ENCODE data around the gene TNFRSF9. TPM values are rescaled to one million over a fixed set of nuclear protein-coding genes. Genes with fewer than 3 reads are reported as not detected.

TNFRSF9 gene
- total and polyA plus RNA-seq, 4 donors = under 0.01 to 0.09 (median 0.02) TPM; not detected in 1

- Histone ChIP-seq H3K4me3 (ENCODE audit: low read depth in 1 of 3, low read length in 3 of 3) (no peak overlapping the region), H3K27me3 (ENCODE audit: control insufficient read depth in 4 of 4, insufficient read depth in 4 of 4, low read length in 3 of 4) (no peaks in the 10 kb centered on the region), H3K4me1 (ENCODE audit: control insufficient read depth in 4 of 4, insufficient read depth in 4 of 4, low read length in 3 of 4) (peaks cover 0 to 6% (median 2%) of the 10 kb centered on the region in 4 donors), H3K9me3 (ENCODE audit: control insufficient read depth in 4 of 4, low read length in 3 of 4) (no peaks in the 10 kb centered on the region), H3K27ac (ENCODE audit: low read depth in 1 of 2, low read length in 2 of 2) (no peak overlapping the region), H3K9ac (ENCODE audit: low read depth in 1 of 2, low read length in 2 of 2) (no peak overlapping the region), H3K36me3 (ENCODE audit: control insufficient read depth in 4 of 4, insufficient read depth in 3 of 4, low read depth in 1 of 4, low read length in 3 of 4) (no peaks in the 10 kb centered on the region)
- 70% methylated on average over 5 of the region's 5 CpGs for WGBS
- TF ChIP-seq FOXA2 (IDR thresholded peaks at IDR 0.05) (no peak), NR2F2 (IDR thresholded peaks at IDR 0.05) (no peak), CTCF (IDR thresholded peaks at IDR 0.05; ENCODE audit: low read depth, low read length, missing input control) (no peak), RAD21 (IDR thresholded peaks at IDR 0.05) (no peak), JUND (IDR thresholded peaks at IDR 0.05) (no peak), YY1 (IDR thresholded peaks at IDR 0.05) (no peak), EGR1 (IDR thresholded peaks at IDR 0.05; ENCODE audit: low read depth in 2 of 2) (no peak), SP1 (IDR thresholded peaks at IDR 0.05) (no peak), ATF3 (IDR thresholded peaks at IDR 0.05) (no peak), HNF4G (IDR thresholded peaks at IDR 0.05) (no peak), FOXA1 (IDR thresholded peaks at IDR 0.05) (no peak), HNF4A (conservative IDR thresholded peaks at IDR 0.05) (no peak)
- no peak for DNase-seq (ENCODE audit: low spot score)
These were observed 8.3 kb upstream of the TNFRSF9 start for GRCh38 chr1:7948960-7949359.

GRCh38 chr1:7943251-7943650 is 2.6 kb upstream of the TNFRSF9 start:
- Histone ChIP-seq H3K9ac (ENCODE audit: low read depth in 1 of 2, low read length in 2 of 2) (no peak overlapping the region), H3K27me3 (ENCODE audit: control insufficient read depth in 4 of 4, insufficient read depth in 4 of 4, low read length in 3 of 4) (peaks cover 0 to 5% (median 0%) of the 10 kb centered on the region in 4 donors), H3K4me1 (ENCODE audit: control insufficient read depth in 4 of 4, insufficient read depth in 4 of 4, low read length in 3 of 4) (peaks cover 0 to 8% (median 3%) of the 10 kb centered on the region in 4 donors), H3K27ac (ENCODE audit: low read depth in 1 of 2, low read length in 2 of 2) (no peak overlapping the region), H3K9me3 (ENCODE audit: control insufficient read depth in 4 of 4, low read length in 3 of 4) (no peaks in the 10 kb centered on the region), H3K36me3 (ENCODE audit: control insufficient read depth in 4 of 4, insufficient read depth in 3 of 4, low read depth in 1 of 4, low read length in 3 of 4) (no peaks in the 10 kb centered on the region), H3K4me3 (ENCODE audit: low read depth in 1 of 3, low read length in 3 of 3) (no peak overlapping the region)
- DNase-seq (ENCODE audit: low spot score) = no peak
- TF ChIP-seq FOXA2 (IDR thresholded peaks at IDR 0.05) = no peak
- no peak for TF ChIP-seq SP1 (IDR thresholded peaks at IDR 0.05)
- no peak for TF ChIP-seq HNF4A (conservative IDR thresholded peaks at IDR 0.05)
- no peak for TF ChIP-seq NR2F2 (IDR thresholded peaks at IDR 0.05)
- TF ChIP-seq ZBTB33 (IDR thresholded peaks at IDR 0.05) = no peak
- 60% methylated on average over 2 of the region's 2 CpGs for WGBS

GRCh38 chr1:7942214-7942921 is 1.7 kb upstream of the TNFRSF9 start:
- H3K27me3 ChIP-seq (ENCODE audit: control insufficient read depth in 4 of 4, insufficient read depth in 4 of 4, low read length in 3 of 4) = peaks cover 0 to 8% (median under 1%) of the 10 kb centered on the region in 4 donors
- H3K27ac ChIP-seq (ENCODE audit: low read depth in 1 of 2, low read length in 2 of 2) = peak overlapping the region in 1 of 2 donors; percentile 35
- 10% methylated on average over 40 of the region's 40 CpGs for WGBS
- no peaks in the 10 kb centered on the region for H3K9me3 ChIP-seq (ENCODE audit: control insufficient read depth in 4 of 4, low read length in 3 of 4)
- H3K4me1 ChIP-seq (ENCODE audit: control insufficient read depth in 4 of 4, insufficient read depth in 4 of 4, low read length in 3 of 4) = peaks cover 0 to 8% (median 3%) of the 10 kb centered on the region in 4 donors
- no peak overlapping the region for H3K4me3 ChIP-seq (ENCODE audit: low read depth in 1 of 3, low read length in 3 of 3)
- H3K9ac ChIP-seq (ENCODE audit: low read depth in 1 of 2, low read length in 2 of 2) = no peak overlapping the region
- no peak for TF ChIP-seq SP1 (IDR thresholded peaks at IDR 0.05)
- TF ChIP-seq RXRA (IDR thresholded peaks at IDR 0.05) = no peak
- TF ChIP-seq CTCF (IDR thresholded peaks at IDR 0.05; ENCODE audit: low read depth, low read length, missing input control) = no peak
- TF ChIP-seq HNF4G (IDR thresholded peaks at IDR 0.05) = no peak
- TF ChIP-seq TAF1 (conservative IDR thresholded peaks at IDR 0.05) = no peak
- peak in 1 of 2 donors; percentile 13 for TF ChIP-seq RAD21 (IDR thresholded peaks at IDR 0.05)
- TF ChIP-seq MAX (IDR thresholded peaks at IDR 0.05) = peak; percentile 67
- no peak for TF ChIP-seq ZBTB33 (IDR thresholded peaks at IDR 0.05)
- DNase-seq (ENCODE audit: low spot score) = peak; percentile 40
- no peaks in the 10 kb centered on the region for H3K36me3 ChIP-seq (ENCODE audit: control insufficient read depth in 4 of 4, insufficient read depth in 3 of 4, low read depth in 1 of 4, low read length in 3 of 4)
